HL-60 (cell line): ENCODE data around the gene CEP112.

Experiments used
- DNase-seq, 2 experiments: peaks; one replicate each; pipeline ENCODE4 v3.0.0-alpha.2; 2010 to 2020; ENCODE audit warnings: low read depth in 1 of 2, low spot score in 1 of 2
- H3K27ac ChIP-seq: fragments of 250-450 bp; sonication (Bioruptor Pico); replicated peaks from 2 replicates; pipeline ENCODE4 v1.5.1; 2020; ENCODE audit warnings: mild to moderate bottlenecking, moderate library complexity
- H3K27me3 ChIP-seq: fragments of 250-450 bp; sonication (Bioruptor Pico); 2 replicates; pipeline ENCODE4 v1.5.1; 2021; ENCODE audit warnings: mild to moderate bottlenecking, moderate library complexity; ENCODE audit not compliant: insufficient read depth, poor library complexity, severe bottlenecking
- H3K4me3 ChIP-seq: replicated peaks from 2 replicates; pipeline ENCODE4 v1.5.1; 2011; ENCODE audit warnings: mild to moderate bottlenecking, control low read depth, low read length; ENCODE audit not compliant: insufficient read depth
- CTCF ChIP-seq: IDR thresholded peaks from one replicate; pipeline ENCODE4 v1.5.1; 2011; ENCODE audit warnings: low read length, control low read depth, inconsistent platforms; ENCODE audit not compliant: insufficient read depth
- GABPA ChIP-seq: IDR thresholded peaks from 2 replicates; pipeline ENCODE4 v1.6.1; 2012; ENCODE audit warnings: low read depth
- POLR2AphosphoS5 ChIP-seq: IDR thresholded peaks from 2 replicates; pipeline ENCODE4 v1.6.1; 2012; ENCODE audit warnings: low read depth
- REST ChIP-seq: IDR thresholded peaks from 2 replicates; pipeline ENCODE4 v1.6.1; 2012; ENCODE audit warnings: low read depth; ENCODE audit not compliant: insufficient replicate concordance
- SPI1 ChIP-seq: IDR thresholded peaks from 2 replicates; pipeline ENCODE4 v1.6.1; 2012; ENCODE audit warnings: low read depth, mild to moderate bottlenecking, borderline replicate concordance

CEP112 gene

GRCh38 chr17:65655706-65656105, 536.2 kb downstream of the CEP112 start:
- no peak for TF ChIP-seq CTCF
- TF ChIP-seq GABPA: no peak
- TF ChIP-seq POLR2AphosphoS5: no peak
- TF ChIP-seq REST: no peak
- no peak for TF ChIP-seq SPI1
- Histone ChIP-seq H3K27me3 (no peaks in the 10 kb centered on the region), H3K4me3 (no peak overlapping the region), H3K27ac (no peak overlapping the region)
- DNase-seq: no peak

- no peak overlapping the region for H3K27ac ChIP-seq
- H3K27me3 ChIP-seq: no peaks in the 10 kb centered on the region
- H3K4me3 ChIP-seq: no peak overlapping the region
- no peak for TF ChIP-seq GABPA
- TF ChIP-seq REST: no peak
- TF ChIP-seq POLR2AphosphoS5: no peak
- no peak for TF ChIP-seq CTCF
- no peak for TF ChIP-seq SPI1
- no peak for DNase-seq
These were observed 547.4 kb downstream of the CEP112 start for GRCh38 chr17:65644545-65644944.

- no peak for DNase-seq
- H3K4me3 ChIP-seq: no peak overlapping the region
- H3K27me3 ChIP-seq: peaks cover 4% of the 10 kb centered on the region
- TF ChIP-seq GABPA (no peak), CTCF (no peak), SPI1 (no peak), REST (no peak), POLR2AphosphoS5 (no peak)
- H3K27ac ChIP-seq: no peak overlapping the region
These were observed 553.5 kb downstream of the CEP112 start for GRCh38 chr17:65638221-65638975.
